Naive B cell (primary cell): ENCODE data around the gene BICC1. TPM values are rescaled to one million over a fixed set of nuclear protein-coding genes. Genes with fewer than 3 reads are reported as not detected.

ENCODE experiments used
- ATAC-seq, 2 donors: fragments of 150-1000 bp; cut with Tn5 transposase; 2 replicates each; pipeline ENCODE4 v1.10.0; 2021; ENCODE audit warnings: low read depth in 2 of 2, mild to moderate bottlenecking in 2 of 2, moderate library complexity in 2 of 2
- DNase-seq: peaks from one replicate; pipeline ENCODE4 v3.0.0; 2022
- H3K27ac Mint-ChIP-seq, 6 donors: one replicate each; pipeline ENCODE4 v1.8.0; 2020 to 2022; ENCODE audit warnings: mild to moderate bottlenecking in 6 of 6, mixed read lengths in 6 of 6, moderate library complexity in 5 of 6, inconsistent platforms in 2 of 6
- H3K27me3 Mint-ChIP-seq, 3 donors: one replicate each; pipeline ENCODE4 v1.8.0; 2021 to 2022; ENCODE audit warnings: mixed read lengths in 3 of 3, mild to moderate bottlenecking in 1 of 3
- H3K36me3 Mint-ChIP-seq, 2 donors: one replicate each; pipeline ENCODE4 v1.8.0; 2020 to 2022; ENCODE audit warnings: mixed read lengths in 2 of 2, inconsistent platforms in 1 of 2, mild to moderate bottlenecking in 1 of 2
- H3K4me1 Mint-ChIP-seq, 3 donors: one replicate each; pipeline ENCODE4 v1.8.0; 2020 to 2022; ENCODE audit warnings: mixed read lengths in 3 of 3, inconsistent platforms in 1 of 3, mild to moderate bottlenecking in 1 of 3, moderate library complexity in 1 of 3
- H3K4me3 Mint-ChIP-seq, 8 donors: one replicate each; pipeline ENCODE4 v1.8.0; 2020 to 2022; ENCODE audit warnings: mild to moderate bottlenecking in 8 of 8, mixed read lengths in 8 of 8, moderate library complexity in 8 of 8, inconsistent platforms in 2 of 8
- H3K9me3 Mint-ChIP-seq, 7 donors: one replicate each; pipeline ENCODE4 v1.8.0; 2020 to 2022; ENCODE audit warnings: mixed read lengths in 7 of 7, mild to moderate bottlenecking in 5 of 7, inconsistent platforms in 2 of 7, moderate library complexity in 1 of 7
- polyA plus RNA-seq, 6 donors: library from polyadenylated mRNA; unstranded; fragments of 300-500 nt; fragmentation: Illumina TruSeq; gene quantifications; one replicate each; pipeline ENCODE4 v1.2.3, GENCODE V29; 2021; ENCODE audit warnings: low read depth in 6 of 6

BICC1 gene
- polyA plus RNA-seq, 6 donors from 2014 or later, result not detected

- ATAC-seq (no peak), DNase-seq (no peak)
- H3K4me1 Mint-ChIP-seq, result no peaks in the 10 kb centered on the region
- H3K36me3 Mint-ChIP-seq, result no peaks in the 10 kb centered on the region
- no peak overlapping the region for H3K4me3 Mint-ChIP-seq
- H3K27ac Mint-ChIP-seq, result no peak overlapping the region
- peaks cover 0 to 8% (median 0%) of the 10 kb centered on the region in 3 donors for H3K27me3 Mint-ChIP-seq
- no peaks in the 10 kb centered on the region for H3K9me3 Mint-ChIP-seq
These were observed 129.6 kb downstream of the BICC1 start for GRCh38 chr10:58642283-58642682.

GRCh38 chr10:58642916-58643428, 130.3 kb downstream of the BICC1 start:
- Mint-ChIP-seq H3K9me3 (no peaks in the 10 kb centered on the region), H3K36me3 (no peaks in the 10 kb centered on the region)

GRCh38 chr10:58644311-58644710, 131.6 kb downstream of the BICC1 start:
- Mint-ChIP-seq H3K4me3 (no peak overlapping the region), H3K27me3 (peaks cover 0 to 8% (median 6%) of the 10 kb centered on the region in 3 donors), H3K27ac (no peak overlapping the region), H3K4me1 (no peaks in the 10 kb centered on the region), H3K9me3 (no peaks in the 10 kb centered on the region), H3K36me3 (no peaks in the 10 kb centered on the region)
- DNase-seq (no peak), ATAC-seq (no peak)

More at GRCh38 chr10:58642916-58643428, 130.3 kb downstream of the BICC1 start:
- ATAC-seq (no peak), DNase-seq (no peak)
- Mint-ChIP-seq H3K4me1 (no peaks in the 10 kb centered on the region), H3K4me3 (no peak overlapping the region), H3K27me3 (peaks cover 0 to 8% (median 0%) of the 10 kb centered on the region in 3 donors), H3K27ac (no peak overlapping the region)

GRCh38 chr10:58645416-58646146, 132.9 kb downstream of the BICC1 start:
- no peak overlapping the region for H3K27ac Mint-ChIP-seq
- H3K36me3 Mint-ChIP-seq, result no peaks in the 10 kb centered on the region
- peak overlapping the region in 1 of 8 donors; percentile 25 for H3K4me3 Mint-ChIP-seq
- no peak for DNase-seq
- no peaks in the 10 kb centered on the region for H3K4me1 Mint-ChIP-seq
- H3K27me3 Mint-ChIP-seq, result peaks cover 0 to 8% (median 6%) of the 10 kb centered on the region in 3 donors
- H3K9me3 Mint-ChIP-seq, result peaks cover 0 to 2% (median 0%) of the 10 kb centered on the region in 7 donors
- ATAC-seq, result no peak

DNA sequence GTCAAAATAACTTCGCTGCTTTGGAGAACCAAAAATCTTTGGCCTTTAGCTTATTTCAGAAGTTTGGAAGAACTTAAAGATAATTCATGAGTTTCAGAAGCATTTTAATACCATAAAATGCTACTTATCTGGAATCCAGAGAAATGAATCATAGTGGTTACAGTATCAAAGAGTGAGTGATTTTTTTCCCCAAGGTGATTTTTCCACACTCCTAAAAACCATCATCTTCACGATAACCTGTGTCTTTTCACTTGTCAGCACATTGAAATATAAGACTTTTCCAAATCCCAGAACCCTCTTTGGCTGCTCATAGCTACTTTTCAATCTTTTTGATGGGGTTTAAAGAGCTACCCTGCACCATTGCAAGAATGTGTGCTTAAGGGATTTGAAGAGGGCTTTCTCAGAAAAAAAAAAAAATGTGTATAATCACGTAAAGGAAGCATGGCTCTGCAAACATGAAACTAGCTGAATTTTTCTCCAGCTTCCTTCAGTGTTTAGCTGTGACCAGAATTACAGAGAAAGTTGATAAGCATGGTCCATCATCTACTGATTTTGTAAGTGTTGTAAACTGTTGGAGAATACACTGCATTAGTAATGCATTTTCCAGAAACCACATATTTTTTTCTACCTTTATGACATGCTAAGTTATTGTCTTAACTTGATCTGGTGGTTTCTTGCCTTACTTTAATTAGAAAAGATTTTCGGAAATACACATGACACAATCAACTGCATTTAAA, 134.9 kb downstream of the BICC1 start:
- Mint-ChIP-seq H3K4me3 (no peak overlapping the region), H3K9me3 (peaks cover 0 to 2% (median 0%) of the 10 kb centered on the region in 7 donors), H3K27me3 (peaks cover 0 to 6% (median under 1%) of the 10 kb centered on the region in 3 donors), H3K27ac (no peak overlapping the region), H3K4me1 (no peaks in the 10 kb centered on the region), H3K36me3 (no peaks in the 10 kb centered on the region)
- ATAC-seq, result no peak
- no peak for DNase-seq

DNA sequence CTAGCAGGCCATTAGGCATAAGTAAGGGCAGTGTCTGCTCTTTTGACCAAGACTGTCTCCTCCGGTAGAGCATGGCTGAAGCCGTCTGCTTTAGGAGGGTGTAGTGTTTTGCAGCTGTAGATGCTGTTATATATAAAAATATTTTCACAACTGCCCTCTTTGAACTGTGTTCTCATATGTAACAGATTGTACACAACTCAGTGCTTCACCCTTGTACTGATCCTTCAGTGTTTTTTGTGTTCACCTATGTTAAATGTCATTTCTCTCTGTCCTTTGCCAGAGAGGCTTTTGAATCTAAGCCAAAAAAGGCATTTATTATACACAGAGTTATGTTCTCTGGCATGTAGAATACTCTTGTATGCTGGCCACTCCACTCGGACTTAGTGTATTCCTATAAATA, 135.5 kb downstream of the BICC1 start:
- Mint-ChIP-seq H3K4me1 (no peaks in the 10 kb centered on the region), H3K9me3 (peaks cover 0 to 2% (median 0%) of the 10 kb centered on the region in 7 donors)

DNA sequence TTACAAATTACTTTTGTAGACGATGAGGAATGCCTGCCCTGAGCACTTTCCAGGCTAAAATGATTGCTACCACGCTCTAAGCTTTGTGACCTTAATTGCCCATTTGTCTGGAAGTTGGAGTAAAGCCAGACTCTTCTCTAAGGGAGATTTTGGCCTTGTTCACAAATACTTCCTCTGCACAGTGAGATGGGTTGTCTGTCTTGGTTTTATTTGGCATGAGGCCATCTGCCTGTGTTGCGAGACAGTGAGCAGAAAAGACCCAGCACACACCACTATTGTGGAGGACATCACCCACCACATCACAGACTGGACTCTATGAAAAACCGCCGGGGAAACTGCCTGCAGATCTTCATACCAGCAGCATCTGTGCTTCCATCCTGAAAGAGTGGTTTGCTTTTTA, 138.4 kb downstream of the BICC1 start:
- no peaks in the 10 kb centered on the region for H3K4me1 Mint-ChIP-seq
- no peak overlapping the region for H3K27ac Mint-ChIP-seq
- ATAC-seq (no peak), DNase-seq (no peak)
- H3K27me3 Mint-ChIP-seq, result peaks cover 0 to 6% (median 0%) of the 10 kb centered on the region in 3 donors
- no peak overlapping the region for H3K4me3 Mint-ChIP-seq
- peaks cover 0 to 2% (median 0%) of the 10 kb centered on the region in 7 donors for H3K9me3 Mint-ChIP-seq
- no peaks in the 10 kb centered on the region for H3K36me3 Mint-ChIP-seq

More for the DNA sequence above, 135.5 kb downstream of the BICC1 start:
- no peaks in the 10 kb centered on the region for H3K36me3 Mint-ChIP-seq
- no peak overlapping the region for H3K27ac Mint-ChIP-seq
- peaks cover 0 to 6% (median 0%) of the 10 kb centered on the region in 3 donors for H3K27me3 Mint-ChIP-seq
- DNase-seq (no peak), ATAC-seq (no peak)
- H3K4me3 Mint-ChIP-seq, result no peak overlapping the region

GRCh38 chr10:58651742-58652141, 139.1 kb downstream of the BICC1 start:
- Mint-ChIP-seq H3K9me3 (peaks cover 0 to 5% (median 1%) of the 10 kb centered on the region in 7 donors), H3K27me3 (peaks cover 0 to 6% (median 0%) of the 10 kb centered on the region in 3 donors), H3K4me1 (no peaks in the 10 kb centered on the region), H3K27ac (no peak overlapping the region), H3K4me3 (no peak overlapping the region), H3K36me3 (no peaks in the 10 kb centered on the region)
- DNase-seq, result no peak
- ATAC-seq, result no peak

DNA sequence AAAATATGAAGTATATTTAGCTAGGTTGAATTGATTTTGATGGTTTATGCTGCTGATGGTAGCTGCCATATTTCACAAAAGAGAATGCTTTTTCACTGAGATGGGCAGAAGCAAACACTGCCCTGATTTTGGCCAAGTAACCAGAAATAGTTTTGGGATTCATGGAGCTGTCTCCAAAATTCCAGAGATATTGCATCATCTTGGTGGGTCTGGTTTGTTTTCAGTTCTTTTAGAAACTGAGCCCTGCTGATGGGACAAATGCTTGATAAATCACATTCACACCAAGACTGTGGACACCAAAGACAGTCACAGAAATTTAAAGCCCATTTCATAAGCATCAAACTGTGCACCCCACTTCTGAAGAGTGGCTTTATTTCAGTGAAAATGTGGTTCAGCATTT, 140.5 kb downstream of the BICC1 start:
- H3K4me1 Mint-ChIP-seq, result no peaks in the 10 kb centered on the region
- no peak overlapping the region for H3K27ac Mint-ChIP-seq
- H3K9me3 Mint-ChIP-seq, result peaks cover 0 to 8% (median 4%) of the 10 kb centered on the region in 7 donors
- no peak for DNase-seq
- H3K36me3 Mint-ChIP-seq, result no peaks in the 10 kb centered on the region
- H3K4me3 Mint-ChIP-seq, result no peak overlapping the region
- peaks cover 0 to 6% (median 0%) of the 10 kb centered on the region in 3 donors for H3K27me3 Mint-ChIP-seq
- ATAC-seq, result no peak

- no peak for ATAC-seq
- no peak overlapping the region for H3K4me3 Mint-ChIP-seq
- no peaks in the 10 kb centered on the region for H3K4me1 Mint-ChIP-seq
- no peak overlapping the region for H3K27ac Mint-ChIP-seq
- H3K27me3 Mint-ChIP-seq, result no peaks in the 10 kb centered on the region
- peaks cover 14 to 35% (median 18%) of the 10 kb centered on the region in 7 donors for H3K9me3 Mint-ChIP-seq
- peaks cover 0 to 9% of the 10 kb centered on the region in 2 donors for H3K36me3 Mint-ChIP-seq
- DNase-seq, result no peak
These were observed 148.0 kb downstream of the BICC1 start for GRCh38 chr10:58660575-58661255.

GRCh38 chr10:58661336-58661735, 148.7 kb downstream of the BICC1 start:
- Mint-ChIP-seq H3K4me3 (no peak overlapping the region), H3K36me3 (peaks cover 0 to 9% of the 10 kb centered on the region in 2 donors), H3K27me3 (no peaks in the 10 kb centered on the region), H3K27ac (no peak overlapping the region), H3K4me1 (no peaks in the 10 kb centered on the region), H3K9me3 (peaks cover 14 to 35% (median 18%) of the 10 kb centered on the region in 7 donors)
- no peak for ATAC-seq
- DNase-seq, result no peak

DNA sequence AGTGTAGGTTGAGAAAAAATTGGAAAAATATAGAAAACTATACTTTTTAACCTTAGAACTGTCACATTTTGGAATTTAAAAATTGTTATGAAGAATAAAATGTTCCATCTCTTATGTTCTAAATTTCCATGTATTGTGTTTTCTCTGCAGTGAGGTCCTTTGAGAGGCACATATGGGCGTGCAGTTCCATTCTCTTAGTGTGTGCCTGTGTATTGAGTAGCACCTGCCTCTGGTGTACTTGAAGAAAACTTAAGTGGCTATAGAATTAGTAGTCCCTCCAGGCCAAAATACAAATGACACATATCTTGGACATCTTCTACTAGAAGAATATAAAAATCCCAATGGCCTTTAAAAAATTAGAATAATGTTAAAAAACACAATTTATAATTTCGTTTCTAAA, 149.2 kb downstream of the BICC1 start:
- Mint-ChIP-seq H3K36me3 (peaks cover 0 to 9% of the 10 kb centered on the region in 2 donors), H3K4me1 (no peaks in the 10 kb centered on the region), H3K27ac (no peak overlapping the region), H3K9me3 (peaks cover 11 to 35% (median 16%) of the 10 kb centered on the region in 7 donors), H3K4me3 (no peak overlapping the region), H3K27me3 (no peaks in the 10 kb centered on the region)
- ATAC-seq (no peak), DNase-seq (no peak)

- Mint-ChIP-seq H3K4me1 (no peaks in the 10 kb centered on the region), H3K4me3 (no peak overlapping the region), H3K27me3 (no peaks in the 10 kb centered on the region), H3K9me3 (peaks cover 8 to 35% (median 16%) of the 10 kb centered on the region in 7 donors), H3K27ac (no peak overlapping the region), H3K36me3 (peaks cover 0 to 9% of the 10 kb centered on the region in 2 donors)
- ATAC-seq (no peak), DNase-seq (no peak)
These were observed 149.6 kb downstream of the BICC1 start for GRCh38 chr10:58662314-58662713.
